Right cardiac atrium (tissue), 5 donors: Measurements from ENCODE around the gene ALDH6A1. TPM values are rescaled to one million over a fixed set of nuclear protein-coding genes. Genes with fewer than 3 reads are reported as not detected.
A peak's percentile ranks its signal among the peaks of the same experiment; 100 is the strongest.

Source experiments
- ATAC-seq, 2 donors: fragments of 200-7000 bp; cut with Tn5 transposase; one replicate each; pipeline versions ENCODE4 v1.8.0 to v1.9.1; 2020; ENCODE audit warnings: moderate library complexity in 2 of 2, mild to moderate bottlenecking in 1 of 2
- DNase-seq, 3 donors: peaks; one replicate each; pipeline ENCODE4 v3.0.0-alpha.2; 2020
- H3K27ac ChIP-seq: one replicate; pipeline ENCODE4 v1.5.1; 2013; ENCODE audit warnings: mild to moderate bottlenecking, low read length, control low read depth, moderate library complexity
- H3K27me3 ChIP-seq: one replicate; pipeline ENCODE4 v1.6.1; 2013; ENCODE audit not compliant: control insufficient read depth, insufficient read depth
- H3K4me1 ChIP-seq: one replicate; pipeline ENCODE4 v1.6.1; 2013; ENCODE audit warnings: low read length; ENCODE audit not compliant: control insufficient read depth, insufficient read depth
- H3K4me3 ChIP-seq: one replicate; pipeline ENCODE4 v1.5.1; 2013; ENCODE audit warnings: low read length, control low read depth
- H3K9me3 ChIP-seq: one replicate; pipeline ENCODE4 v1.6.1; 2013; ENCODE audit warnings: low read length; ENCODE audit not compliant: control insufficient read depth
- WGBS: extraction: QIAGEN DNeasy Blood & Tissue Kit; methylation state at CpG from one replicate; pipeline ENCODE4 v1.1.7; 2013; 5-methylcytosine and 5-hydroxymethylcytosine counted together
- intact Hi-C, 4 donors: fragments of 100-400 bp; cut with DNase I; formaldehyde crosslinking; loops; one replicate each; pipeline versions ENCODE4 v1.11.0 to v1.14.0; 2022 to 2023
- polyA plus RNA-seq: library from polyadenylated mRNA; stranded (reverse); fragments of 200-250 nt; gene quantifications from one replicate; pipeline ENCODE4 v1.2.3, GENCODE V29; 2013
- total RNA-seq, 4 donors: library from RNA; stranded (reverse); fragmentation: NEBNext Ultra II Directional; extraction: Animal tissue kit (Norgen Biotek cat#: 25700); gene quantifications; one replicate each; pipeline ENCODE4 v1.2.1, GENCODE V29; 2021
- donor health status: healthy with polysubstance abuse.
- donor health status: DM: no; HTN: yes; CAD: no.
- donor health status: DM: no; HTN: no; CAD: no.
- donor health status: DM: no; HTN: yes; CAD: no; lungs with severe emphysema.
- donor health status: DM: yes; HTN: yes; CAD: no.

ALDH6A1 gene
- total and polyA plus RNA-seq, 5 donors = 15.3 to 58.0 (median 30.2) TPM

GRCh38 chr14:74018174-74018585, 66.1 kb downstream of the ALDH6A1 start:
- Histone ChIP-seq H3K4me1 (no peaks in the 10 kb centered on the region), H3K27me3 (no peaks in the 10 kb centered on the region), H3K4me3 (peak overlapping the region; percentile 52), H3K27ac (peak overlapping the region; percentile 89), H3K9me3 (no peaks in the 10 kb centered on the region)
- intact Hi-C loops = no loop called here
- no peak for DNase-seq
- 2% methylated on average over 8 of the region's 8 CpGs for WGBS
- ATAC-seq = peak; percentile 9 to 40

GRCh38 chr14:74015963-74016362, 68.3 kb downstream of the ALDH6A1 start:
- no peak for ATAC-seq
- Histone ChIP-seq H3K9me3 (no peaks in the 10 kb centered on the region), H3K4me3 (no peak overlapping the region), H3K27me3 (no peaks in the 10 kb centered on the region), H3K4me1 (no peaks in the 10 kb centered on the region), H3K27ac (no peak overlapping the region)
- intact Hi-C loops = no loop called here
- no peak for DNase-seq

- ATAC-seq (no peak), DNase-seq (no peak)
- Histone ChIP-seq H3K4me1 (no peaks in the 10 kb centered on the region), H3K27ac (no peak overlapping the region), H3K9me3 (no peaks in the 10 kb centered on the region), H3K27me3 (no peaks in the 10 kb centered on the region), H3K4me3 (no peak overlapping the region)
- WGBS = 85% methylated on average over 3 of the region's 3 CpGs
- intact Hi-C loops = no loop called here
Observed at GRCh38 chr14:74015176-74015575, 69.1 kb downstream of the ALDH6A1 start.

GRCh38 chr14:74014299-74014698, 70.0 kb downstream of the ALDH6A1 start:
- Histone ChIP-seq H3K4me3 (no peak overlapping the region), H3K27ac (no peak overlapping the region), H3K9me3 (no peaks in the 10 kb centered on the region), H3K27me3 (no peaks in the 10 kb centered on the region), H3K4me1 (no peaks in the 10 kb centered on the region)
- 87% methylated on average over 1 of the region's 1 CpG for WGBS
- intact Hi-C loops = no loop called here
- no peak for DNase-seq
- no peak for ATAC-seq

GRCh38 chr14:74008843-74009499, 75.3 kb downstream of the ALDH6A1 start:
- DNase-seq = no peak
- H3K27me3 ChIP-seq = no peaks in the 10 kb centered on the region
- no peak overlapping the region for H3K4me3 ChIP-seq
- no peaks in the 10 kb centered on the region for H3K4me1 ChIP-seq
- no peak overlapping the region for H3K27ac ChIP-seq
- WGBS = 83% methylated on average over 2 of the region's 2 CpGs
- ATAC-seq = no peak
- intact Hi-C loops = no loop called here
- H3K9me3 ChIP-seq = no peaks in the 10 kb centered on the region

Other genes starting within 250 kb of the ALDH6A1 start
- gene PTGR2, start 232.6 kb downstream of the ALDH6A1 start, total RNA-seq = 10 to 100 TPM; 31.3 to 38.3 (median 32.1) TPM
- gene PTGR2, start 232.6 kb downstream of the ALDH6A1 start, polyA plus RNA-seq = 33.3 TPM
- gene ZNF410, start 197.6 kb downstream of the ALDH6A1 start, total RNA-seq = 10 to 100 TPM; 16.3 to 30.4 (median 20.1) TPM
- gene ZNF410, start 197.6 kb downstream of the ALDH6A1 start, polyA plus RNA-seq = 12.1 TPM
- 1 to 10 TPM; 3.1 to 4.6 (median 3.5) TPM for gene FAM161B, start 134.4 kb downstream of the ALDH6A1 start, total RNA-seq
- gene FAM161B, start 134.4 kb downstream of the ALDH6A1 start, polyA plus RNA-seq = 2.3 TPM
- 10 to 100 TPM; 29.2 to 34.3 (median 32.2) TPM for gene COQ6, start 134.2 kb downstream of the ALDH6A1 start, total RNA-seq
- 43.4 TPM for gene COQ6, start 134.2 kb downstream of the ALDH6A1 start, polyA plus RNA-seq
- gene ENTPD5, start 65.2 kb downstream of the ALDH6A1 start, total RNA-seq = 1 to 10 TPM; 7.6 to 8.7 (median 7.9) TPM
- gene ENTPD5, start 65.2 kb downstream of the ALDH6A1 start, polyA plus RNA-seq = 5.7 TPM
- 1 to 10 TPM; 4.9 to 5.5 (median 5.3) TPM for gene BBOF1, start 65.1 kb downstream of the ALDH6A1 start, total RNA-seq
- 4.5 TPM for gene BBOF1, start 65.1 kb downstream of the ALDH6A1 start, polyA plus RNA-seq
- gene LIN52, start 503 bp upstream of the ALDH6A1 start, total RNA-seq = 1 to 10 TPM; 7.1 to 9.2 (median 7.8) TPM
- 5.5 TPM for gene LIN52, start 503 bp upstream of the ALDH6A1 start, polyA plus RNA-seq
- not detected for gene VSX2, start 155.0 kb upstream of the ALDH6A1 start, total RNA-seq
- gene VSX2, start 155.0 kb upstream of the ALDH6A1 start, polyA plus RNA-seq = not detected
- gene ABCD4, start 218.5 kb upstream of the ALDH6A1 start, total RNA-seq = 10 to 100 TPM; 18.9 to 28.7 (median 25.2) TPM
- 25.4 TPM for gene ABCD4, start 218.5 kb upstream of the ALDH6A1 start, polyA plus RNA-seq